Small intestine (tissue), 7 donors: ENCODE data around the gene MMP11. TPM values are rescaled to one million over a fixed set of nuclear protein-coding genes. Genes with fewer than 3 reads are reported as not detected.

Experiments
- DNase-seq, 2 donors: peaks; one replicate each; pipeline versions ENCODE4 v3.0.0 to v3.0.0-alpha.2; 2013
- FAIRE-seq: peaks from 2 replicates; lab custom pipeline; 2012; peaks lifted over from hg19 to GRCh38; lab: Jason Lieb, UNC
- H3K27ac ChIP-seq, 3 donors: one replicate each; pipeline ENCODE4 v1.5.1; 2013; ENCODE audit warnings: low read length in 2 of 3, mild to moderate bottlenecking in 2 of 3, control low read depth in 1 of 3, inconsistent platforms in 1 of 3, low read depth in 1 of 3, moderate library complexity in 1 of 3
- H3K27me3 ChIP-seq, 3 donors: one replicate each; pipeline ENCODE4 v1.6.1; 2013; ENCODE audit warnings: low read length in 3 of 3, inconsistent platforms in 1 of 3; ENCODE audit not compliant: control insufficient read depth in 3 of 3, insufficient read depth in 3 of 3
- H3K36me3 ChIP-seq, 3 donors: one replicate each; pipeline ENCODE4 v1.6.1; 2013; ENCODE audit warnings: low read length in 3 of 3, inconsistent platforms in 1 of 3, low read depth in 1 of 3, mild to moderate bottlenecking in 1 of 3, moderate library complexity in 1 of 3; ENCODE audit not compliant: control insufficient read depth in 3 of 3, insufficient read depth in 2 of 3
- H3K4me1 ChIP-seq, 3 donors: one replicate each; pipeline ENCODE4 v1.6.1; 2013; ENCODE audit warnings: low read length in 2 of 3, inconsistent platforms in 1 of 3, low read depth in 1 of 3, mild to moderate bottlenecking in 1 of 3, moderate library complexity in 1 of 3; ENCODE audit not compliant: control insufficient read depth in 3 of 3, insufficient read depth in 2 of 3
- H3K4me3 ChIP-seq, 3 donors: one replicate each; pipeline ENCODE4 v1.5.1; 2013; ENCODE audit warnings: low read length in 3 of 3, control low read depth in 1 of 3, inconsistent platforms in 1 of 3, low read depth in 1 of 3, mild to moderate bottlenecking in 1 of 3, moderate library complexity in 1 of 3
- H3K9me3 ChIP-seq, 2 donors: one replicate each; pipeline ENCODE4 v1.6.1; 2013; ENCODE audit warnings: low read depth in 1 of 2, low read length in 1 of 2; ENCODE audit not compliant: control insufficient read depth in 2 of 2, insufficient read depth in 1 of 2
- WGBS, 3 donors: extraction: QIAGEN DNeasy Blood & Tissue Kit; methylation state at CpG; one replicate each; pipeline ENCODE4 v1.1.7; 2013; 5-methylcytosine and 5-hydroxymethylcytosine counted together
- polyA plus RNA-seq, 4 donors: library from polyadenylated mRNA; stranded (reverse) in 3 of 4; unstranded in 1 of 4; fragments of 200-250 nt in 3 of 4; fragments of 120-200 nt in 1 of 4; gene quantifications; one replicate each; pipeline versions ENCODE4 v1.2.1 to v1.2.3, GENCODE V29; 2013
- donor health status: healthy with polysubstance abuse.
- donor health status: control.
- donor health status: control.
- donor health status: Bipolar disorder and iron deficiency.
- donor health status: healthy.

Gene MMP11
- polyA plus RNA-seq, 4 donors: 1.1 to 16.8 (median 1.7) TPM; not detected in 1

- Histone ChIP-seq H3K4me3 (no peak overlapping the region), H3K9me3 (no peaks in the 10 kb centered on the region), H3K27ac (no peak overlapping the region), H3K27me3 (no peaks in the 10 kb centered on the region), H3K36me3 (peaks cover 19 to 98% (median 36%) of the 10 kb centered on the region in 3 donors), H3K4me1 (no peaks in the 10 kb centered on the region)
- DNase-seq: no peak
- WGBS, 3 donors: 74 to 90% (median 89%) methylated on average over 5 to 6 of the region's 6 CpGs
- no peak for FAIRE-seq
Measured at GRCh38 chr22:23822101-23822671, 49.5 kb downstream of the MMP11 start.

GRCh38 chr22:23823331-23823791, 50.7 kb downstream of the MMP11 start:
- Histone ChIP-seq H3K36me3 (peaks cover 21 to 96% (median 37%) of the 10 kb centered on the region in 3 donors), H3K9me3 (no peaks in the 10 kb centered on the region), H3K4me3 (no peak overlapping the region), H3K27ac (no peak overlapping the region), H3K4me1 (no peaks in the 10 kb centered on the region), H3K27me3 (no peaks in the 10 kb centered on the region)
- WGBS, 3 donors: 84 to 93% (median 90%) methylated on average over 14 of the region's 14 CpGs
- DNase-seq (no peak), FAIRE-seq (no peak)

DNA sequence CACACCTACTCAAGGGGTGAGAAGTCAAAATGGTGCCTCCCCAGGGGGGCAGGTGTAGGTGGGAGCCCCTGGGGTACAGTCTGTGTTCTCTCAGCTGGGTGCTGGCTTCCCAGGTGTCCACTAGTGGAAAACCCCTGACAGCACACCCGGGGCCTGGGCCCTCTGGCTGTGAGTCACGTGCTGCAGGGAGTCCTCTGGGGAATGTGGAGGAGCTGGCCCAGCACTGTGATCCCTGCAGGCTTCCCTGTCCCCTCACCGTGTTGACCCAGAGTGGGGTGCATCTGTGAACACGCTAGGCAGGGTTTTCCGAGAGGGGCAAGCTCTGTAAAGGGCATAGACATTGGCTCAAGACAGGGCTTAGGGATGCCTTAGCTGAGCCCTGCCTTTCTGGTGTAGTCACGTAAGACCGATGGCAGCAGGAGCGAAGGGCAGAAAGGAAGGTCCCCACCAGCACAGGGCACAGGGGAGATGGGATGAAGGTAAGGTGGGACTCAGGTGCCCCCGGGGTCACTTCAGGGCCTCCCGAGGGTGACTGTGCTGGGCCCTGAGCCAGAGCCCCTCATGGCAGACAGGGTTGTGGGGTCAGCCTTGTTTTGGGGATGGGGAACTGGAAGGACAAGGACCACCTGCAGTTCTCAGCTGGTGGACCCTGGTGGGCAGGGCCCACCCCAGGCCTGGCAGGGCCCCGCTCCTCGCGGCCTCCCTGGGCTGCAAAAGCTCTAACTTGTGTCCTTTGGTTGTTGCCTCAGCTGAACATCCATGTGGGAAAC, 52.0 kb downstream of the MMP11 start:
- DNase-seq: no peak
- peaks cover 0 to 3% of the 10 kb centered on the region in 2 donors for H3K9me3 ChIP-seq
- H3K27ac ChIP-seq: no peak overlapping the region
- peaks cover 20 to 97% (median 34%) of the 10 kb centered on the region in 3 donors for H3K36me3 ChIP-seq
- WGBS, 3 donors: 91 to 95% (median 93%) methylated on average over 13 of the region's 13 CpGs
- no peaks in the 10 kb centered on the region for H3K4me1 ChIP-seq
- H3K4me3 ChIP-seq: no peak overlapping the region
- no peaks in the 10 kb centered on the region for H3K27me3 ChIP-seq
- FAIRE-seq: no peak

DNA sequence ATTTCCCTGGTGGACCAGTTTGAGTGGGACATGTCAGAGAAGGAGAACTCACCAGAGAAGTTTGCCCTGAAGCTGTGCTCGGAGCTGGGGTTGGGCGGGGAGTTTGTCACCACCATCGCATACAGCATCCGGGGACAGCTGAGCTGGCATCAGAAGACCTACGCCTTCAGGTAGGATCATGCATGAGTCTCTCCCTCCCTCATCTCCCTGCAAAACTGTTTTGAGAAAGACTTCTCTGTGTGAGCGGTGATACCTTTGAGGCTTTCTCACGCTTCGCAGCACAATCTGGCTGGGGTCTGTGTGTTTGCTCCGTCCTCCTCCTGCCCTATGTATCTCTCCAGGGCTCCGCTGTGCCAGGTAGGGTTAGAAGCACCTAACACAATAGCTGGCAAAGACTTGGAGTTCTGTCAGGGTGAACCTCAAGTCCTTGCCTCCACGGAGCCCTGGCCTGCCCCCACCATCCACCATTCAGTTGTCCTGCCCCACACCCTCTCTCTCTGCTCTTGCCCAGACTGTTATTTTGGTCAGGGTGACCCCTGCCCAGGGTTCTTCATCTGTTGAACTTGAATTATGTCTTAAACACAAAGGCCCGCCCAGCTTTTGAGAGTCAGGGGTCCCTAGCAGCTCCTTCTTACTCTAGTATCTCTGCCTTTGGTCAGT, 52.7 kb downstream of the MMP11 start:
- H3K27me3 ChIP-seq: no peaks in the 10 kb centered on the region
- FAIRE-seq: no peak
- H3K9me3 ChIP-seq: peaks cover 0 to 3% of the 10 kb centered on the region in 2 donors
- H3K27ac ChIP-seq: no peak overlapping the region
- no peak for DNase-seq
- H3K4me1 ChIP-seq: no peaks in the 10 kb centered on the region
- no peak overlapping the region for H3K4me3 ChIP-seq
- H3K36me3 ChIP-seq: peaks cover 19 to 93% (median 32%) of the 10 kb centered on the region in 3 donors
- WGBS, 3 donors: 91 to 95% (median 95%) methylated on average over 12 of the region's 12 CpGs

- no peak for FAIRE-seq
Measured at GRCh38 chr22:23826510-23827350, 54.1 kb downstream of the MMP11 start.

GRCh38 chr22:23827351-23827995, 54.8 kb downstream of the MMP11 start:
- H3K27me3 ChIP-seq: no peaks in the 10 kb centered on the region

More at GRCh38 chr22:23826510-23827350, 54.1 kb downstream of the MMP11 start:
- peaks cover 0 to 3% of the 10 kb centered on the region in 2 donors for H3K9me3 ChIP-seq
- H3K27ac ChIP-seq: no peak overlapping the region
- H3K4me3 ChIP-seq: no peak overlapping the region
- H3K27me3 ChIP-seq: no peaks in the 10 kb centered on the region
- no peak for DNase-seq
- peaks cover 14 to 90% (median 28%) of the 10 kb centered on the region in 3 donors for H3K36me3 ChIP-seq
- no peaks in the 10 kb centered on the region for H3K4me1 ChIP-seq
- 85 to 92% (median 91%) methylated on average over 14 to 15 of the region's 15 CpGs for WGBS, 3 donors

GRCh38 chr22:23828800-23829680, 56.4 kb downstream of the MMP11 start:
- Histone ChIP-seq H3K4me1 (no peaks in the 10 kb centered on the region), H3K27ac (no peak overlapping the region), H3K36me3 (peaks cover 11 to 90% (median 13%) of the 10 kb centered on the region in 3 donors), H3K27me3 (no peaks in the 10 kb centered on the region), H3K4me3 (no peak overlapping the region), H3K9me3 (peaks cover 0 to 3% of the 10 kb centered on the region in 2 donors)
- DNase-seq: no peak
- WGBS, 3 donors: 87 to 95% (median 91%) methylated on average over 10 of the region's 10 CpGs
- no peak for FAIRE-seq

More at GRCh38 chr22:23827351-23827995, 54.8 kb downstream of the MMP11 start:
- no peak for FAIRE-seq
- DNase-seq: no peak
- H3K4me3 ChIP-seq: no peak overlapping the region
- WGBS, 3 donors: 84 to 90% (median 89%) methylated on average over 10 to 11 of the region's 11 CpGs
- H3K4me1 ChIP-seq: no peaks in the 10 kb centered on the region
- H3K27ac ChIP-seq: no peak overlapping the region
- peaks cover 14 to 90% (median 22%) of the 10 kb centered on the region in 3 donors for H3K36me3 ChIP-seq
- peaks cover 0 to 3% of the 10 kb centered on the region in 2 donors for H3K9me3 ChIP-seq
